Measurements from ENCODE around the gene ZBTB7A.
A peak's percentile ranks its signal among the peaks of the same experiment; 100 is the strongest.

- TF ChIP-seq CTCF (IDR thresholded peaks at IDR 0.05) (peak in 3 of 12 donors; percentile 10 to 21 (median 15)), POLR2A (IDR thresholded peaks at IDR 0.05) (no peak)
Observed at GRCh38 chr19:4115050-4115817, 48.5 kb upstream of the ZBTB7A start.
